WTC11 (cell line): Measurements from ENCODE around the gene PDPN. TPM values are rescaled to one million over a fixed set of nuclear protein-coding genes. Genes with fewer than 3 reads are reported as not detected.

ENCODE experiments used
- ATAC-seq: fragments of 200-7000 bp; cut with Tn5 transposase; 2 replicates; pipeline ENCODE4 v1.10.0; 2021; ENCODE audit warnings: mild to moderate bottlenecking, moderate library complexity
- CTCF ChIA-PET: fragments of 300-600 bp; sonication (Branson Sonifier 250); formaldehyde crosslinking; loops from one replicate; lab custom pipeline; 2021; ENCODE audit warnings: antibody characterized with exemption; lab: Charles Lee
- POLR2A ChIA-PET: fragments of 350-600 bp; sonication (Branson Sonifier 250); formaldehyde crosslinking; loops from one replicate; lab custom pipeline; 2021; ENCODE audit warnings: antibody characterized with exemption; lab: Charles Lee
- DNase-seq: peaks from one replicate; pipeline ENCODE4 v3.0.0; 2021; ENCODE audit warnings: low spot score
- H3K27ac Mint-ChIP-seq: 2 replicates; pipeline ENCODE4 v1.8.0; 2021; ENCODE audit warnings: mixed read lengths
- H3K27me3 Mint-ChIP-seq: 2 replicates; pipeline ENCODE4 v1.8.0; 2021; ENCODE audit warnings: low read depth, mild to moderate bottlenecking, moderate library complexity, mixed read lengths
- H3K36me3 Mint-ChIP-seq: 2 replicates; pipeline ENCODE4 v1.8.0; 2021; ENCODE audit warnings: mixed read lengths
- H3K4me1 Mint-ChIP-seq: 2 replicates; pipeline ENCODE4 v1.8.0; 2022; ENCODE audit warnings: mixed read lengths
- H3K4me3 Mint-ChIP-seq: 2 replicates; pipeline ENCODE4 v1.8.0; 2021; ENCODE audit warnings: mild to moderate bottlenecking, moderate library complexity, mixed read lengths
- H3K9me3 Mint-ChIP-seq: 2 replicates; pipeline ENCODE4 v1.8.0; 2021; ENCODE audit warnings: mixed read lengths
- ARID4B ChIP-seq: sonication (generic); formaldehyde crosslinking; IDR thresholded peaks from 2 replicates; pipeline ENCODE4 v1.8.0; 2023; ENCODE audit warnings: missing genetic modification reagents, mild to moderate bottlenecking, borderline replicate concordance
- EMX1 ChIP-seq: fragments of 250-450 bp; sonication (Bioruptor Pico); IDR thresholded peaks from 2 replicates; pipeline ENCODE4 v1.8.0; 2021; ENCODE audit warnings: mild to moderate bottlenecking
- ESRRA ChIP-seq: sonication (generic); formaldehyde crosslinking; IDR thresholded peaks from 2 replicates; pipeline ENCODE4 v1.8.1; 2022; ENCODE audit warnings: mild to moderate bottlenecking, missing genetic modification reagents, borderline replicate concordance
- GRHL2 ChIP-seq: fragments of 250-450 bp; sonication (Bioruptor Pico); IDR thresholded peaks from 2 replicates; pipeline ENCODE4 v1.8.0; 2022; ENCODE audit warnings: mild to moderate bottlenecking, moderate library complexity; ENCODE audit not compliant: insufficient replicate concordance, severe bottlenecking
- HMGA2 ChIP-seq: fragments of 250-450 bp; sonication (Bioruptor Pico); IDR thresholded peaks from 2 replicates; pipeline ENCODE4 v1.4.0; 2021; ENCODE audit warnings: mild to moderate bottlenecking, moderate library complexity
- IRF2 ChIP-seq: sonication (generic); formaldehyde crosslinking; IDR thresholded peaks from 2 replicates; pipeline ENCODE4 v1.8.0; 2022; ENCODE audit warnings: low read depth, missing genetic modification reagents, borderline replicate concordance
- MLX ChIP-seq: sonication (generic); formaldehyde crosslinking; IDR thresholded peaks from 2 replicates; pipeline ENCODE4 v1.8.1; 2023; ENCODE audit warnings: mild to moderate bottlenecking, missing genetic modification reagents, moderate library complexity
- MXD4 ChIP-seq: fragments of 250-450 bp; sonication (Bioruptor Pico); IDR thresholded peaks from 2 replicates; pipeline ENCODE4 v1.8.0; 2021; ENCODE audit warnings: mild to moderate bottlenecking, moderate library complexity, borderline replicate concordance
- NFE2L1 ChIP-seq: sonication (generic); formaldehyde crosslinking; IDR thresholded peaks from 2 replicates; pipeline ENCODE4 v1.8.1; 2023; ENCODE audit warnings: missing genetic modification reagents
- NFYB ChIP-seq: sonication (generic); formaldehyde crosslinking; conservative IDR thresholded peaks from 2 replicates; pipeline ENCODE4 v1.8.0; 2022; ENCODE audit warnings: low read depth, missing genetic modification reagents
- RORB ChIP-seq: fragments of 250-450 bp; sonication (Bioruptor Pico); IDR thresholded peaks from 2 replicates; pipeline ENCODE4 v1.9.0; 2021; ENCODE audit warnings: mild to moderate bottlenecking
- SMAD3 ChIP-seq: sonication (generic); formaldehyde crosslinking; IDR thresholded peaks from 2 replicates; pipeline ENCODE4 v1.8.0; 2022; ENCODE audit warnings: missing genetic modification reagents, mild to moderate bottlenecking, borderline replicate concordance
- STAT6 ChIP-seq: sonication (generic); formaldehyde crosslinking; conservative IDR thresholded peaks from 2 replicates; pipeline ENCODE4 v1.8.1; 2023; ENCODE audit warnings: mild to moderate bottlenecking, low read depth, missing genetic modification reagents, moderate library complexity
- ZNF121 ChIP-seq: sonication (generic); formaldehyde crosslinking; IDR thresholded peaks from 2 replicates; pipeline ENCODE4 v1.8.0; 2023; ENCODE audit warnings: missing genetic modification reagents
- ZNF317 ChIP-seq: sonication (generic); formaldehyde crosslinking; IDR thresholded peaks from 2 replicates; pipeline ENCODE4 v1.8.1; 2023; ENCODE audit warnings: low read depth, mild to moderate bottlenecking, moderate library complexity, missing genetic modification reagents, borderline replicate concordance
- ZNF671 ChIP-seq: fragments of 250-450 bp; sonication (Bioruptor Pico); IDR thresholded peaks from 2 replicates; pipeline ENCODE4 v1.8.0; 2021; ENCODE audit warnings: mild to moderate bottlenecking
- total RNA-seq: library from RNA; stranded (reverse); gene quantifications from 3 replicates; pipeline ENCODE4 v1.2.3, GENCODE V29; 2021
- TF ChIP-seq, protein P1 (sequence below): sonication (generic); formaldehyde crosslinking; IDR thresholded peaks from 2 replicates; pipeline ENCODE4 v1.8.1; 2023; ENCODE audit warnings: mild to moderate bottlenecking, missing genetic modification reagents, moderate library complexity
- TF ChIP-seq, protein P2 (sequence below): sonication (generic); formaldehyde crosslinking; IDR thresholded peaks from 2 replicates; pipeline ENCODE4 v1.8.0; 2022; ENCODE audit warnings: missing genetic modification reagents
- TF ChIP-seq, protein P3 (sequence below): fragments of 250-450 bp; sonication (Bioruptor Pico); IDR thresholded peaks from 2 replicates; pipeline ENCODE4 v1.9.0; 2021; ENCODE audit warnings: mild to moderate bottlenecking, borderline replicate concordance

Gene PDPN
- total RNA-seq, 1 experiment from 2014 or later, result 158 TPM

- Mint-ChIP-seq H3K4me1 (peaks cover 8% of the 10 kb centered on the region; the same call in 1 of the 2 replicates), H3K9me3 (no peaks in the 10 kb centered on the region), H3K27ac (no peak overlapping the region), H3K27me3 (no peaks in the 10 kb centered on the region), H3K4me3 (no peak overlapping the region), H3K36me3 (no peaks in the 10 kb centered on the region)
- ChIA-PET CTCF (interaction anchor here (0.7 to 3.2 kb wide), 3 partner anchors 22 to 1002 kb away, joined by 3 to 13 read pairs (median 9); no protein-coding TSS in a partner anchor), POLR2A (no interaction called here)
- ATAC-seq, result no peak
- DNase-seq, result no peak
- TF ChIP-seq SMAD3 (CRISPR knock-in tag) (no peak), ZNF317 (CRISPR knock-in tag) (no peak), ZNF671 (CRISPR knock-in tag) (no peak), HMGA2 (CRISPR knock-in tag) (no peak), ESRRA (CRISPR knock-in tag) (no peak), ZNF121 (no peak), STAT6 (CRISPR knock-in tag) (no peak), EMX1 (CRISPR knock-in tag) (no peak), IRF2 (CRISPR knock-in tag) (no peak), MLX (CRISPR knock-in tag) (no peak), NFE2L1 (no peak), MXD4 (CRISPR knock-in tag) (no peak), GRHL2 (CRISPR knock-in tag) (no peak), NFYB (no peak), ARID4B (CRISPR knock-in tag) (no peak), RORB (no peak)
- TF ChIP-seq, protein P1, sequence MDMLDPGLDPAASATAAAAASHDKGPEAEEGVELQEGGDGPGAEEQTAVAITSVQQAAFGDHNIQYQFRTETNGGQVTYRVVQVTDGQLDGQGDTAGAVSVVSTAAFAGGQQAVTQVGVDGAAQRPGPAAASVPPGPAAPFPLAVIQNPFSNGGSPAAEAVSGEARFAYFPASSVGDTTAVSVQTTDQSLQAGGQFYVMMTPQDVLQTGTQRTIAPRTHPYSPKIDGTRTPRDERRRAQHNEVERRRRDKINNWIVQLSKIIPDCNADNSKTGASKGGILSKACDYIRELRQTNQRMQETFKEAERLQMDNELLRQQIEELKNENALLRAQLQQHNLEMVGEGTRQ, result no peak
- TF ChIP-seq, protein P2, sequence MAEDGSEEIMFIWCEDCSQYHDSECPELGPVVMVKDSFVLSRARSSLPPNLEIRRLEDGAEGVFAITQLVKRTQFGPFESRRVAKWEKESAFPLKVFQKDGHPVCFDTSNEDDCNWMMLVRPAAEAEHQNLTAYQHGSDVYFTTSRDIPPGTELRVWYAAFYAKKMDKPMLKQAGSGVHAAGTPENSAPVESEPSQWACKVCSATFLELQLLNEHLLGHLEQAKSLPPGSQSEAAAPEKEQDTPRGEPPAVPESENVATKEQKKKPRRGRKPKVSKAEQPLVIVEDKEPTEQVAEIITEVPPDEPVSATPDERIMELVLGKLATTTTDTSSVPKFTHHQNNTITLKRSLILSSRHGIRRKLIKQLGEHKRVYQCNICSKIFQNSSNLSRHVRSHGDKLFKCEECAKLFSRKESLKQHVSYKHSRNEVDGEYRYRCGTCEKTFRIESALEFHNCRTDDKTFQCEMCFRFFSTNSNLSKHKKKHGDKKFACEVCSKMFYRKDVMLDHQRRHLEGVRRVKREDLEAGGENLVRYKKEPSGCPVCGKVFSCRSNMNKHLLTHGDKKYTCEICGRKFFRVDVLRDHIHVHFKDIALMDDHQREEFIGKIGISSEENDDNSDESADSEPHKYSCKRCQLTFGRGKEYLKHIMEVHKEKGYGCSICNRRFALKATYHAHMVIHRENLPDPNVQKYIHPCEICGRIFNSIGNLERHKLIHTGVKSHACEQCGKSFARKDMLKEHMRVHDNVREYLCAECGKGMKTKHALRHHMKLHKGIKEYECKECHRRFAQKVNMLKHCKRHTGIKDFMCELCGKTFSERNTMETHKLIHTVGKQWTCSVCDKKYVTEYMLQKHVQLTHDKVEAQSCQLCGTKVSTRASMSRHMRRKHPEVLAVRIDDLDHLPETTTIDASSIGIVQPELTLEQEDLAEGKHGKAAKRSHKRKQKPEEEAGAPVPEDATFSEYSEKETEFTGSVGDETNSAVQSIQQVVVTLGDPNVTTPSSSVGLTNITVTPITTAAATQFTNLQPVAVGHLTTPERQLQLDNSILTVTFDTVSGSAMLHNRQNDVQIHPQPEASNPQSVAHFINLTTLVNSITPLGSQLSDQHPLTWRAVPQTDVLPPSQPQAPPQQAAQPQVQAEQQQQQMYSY (CRISPR knock-in tag), result no peak
- TF ChIP-seq, protein P3, sequence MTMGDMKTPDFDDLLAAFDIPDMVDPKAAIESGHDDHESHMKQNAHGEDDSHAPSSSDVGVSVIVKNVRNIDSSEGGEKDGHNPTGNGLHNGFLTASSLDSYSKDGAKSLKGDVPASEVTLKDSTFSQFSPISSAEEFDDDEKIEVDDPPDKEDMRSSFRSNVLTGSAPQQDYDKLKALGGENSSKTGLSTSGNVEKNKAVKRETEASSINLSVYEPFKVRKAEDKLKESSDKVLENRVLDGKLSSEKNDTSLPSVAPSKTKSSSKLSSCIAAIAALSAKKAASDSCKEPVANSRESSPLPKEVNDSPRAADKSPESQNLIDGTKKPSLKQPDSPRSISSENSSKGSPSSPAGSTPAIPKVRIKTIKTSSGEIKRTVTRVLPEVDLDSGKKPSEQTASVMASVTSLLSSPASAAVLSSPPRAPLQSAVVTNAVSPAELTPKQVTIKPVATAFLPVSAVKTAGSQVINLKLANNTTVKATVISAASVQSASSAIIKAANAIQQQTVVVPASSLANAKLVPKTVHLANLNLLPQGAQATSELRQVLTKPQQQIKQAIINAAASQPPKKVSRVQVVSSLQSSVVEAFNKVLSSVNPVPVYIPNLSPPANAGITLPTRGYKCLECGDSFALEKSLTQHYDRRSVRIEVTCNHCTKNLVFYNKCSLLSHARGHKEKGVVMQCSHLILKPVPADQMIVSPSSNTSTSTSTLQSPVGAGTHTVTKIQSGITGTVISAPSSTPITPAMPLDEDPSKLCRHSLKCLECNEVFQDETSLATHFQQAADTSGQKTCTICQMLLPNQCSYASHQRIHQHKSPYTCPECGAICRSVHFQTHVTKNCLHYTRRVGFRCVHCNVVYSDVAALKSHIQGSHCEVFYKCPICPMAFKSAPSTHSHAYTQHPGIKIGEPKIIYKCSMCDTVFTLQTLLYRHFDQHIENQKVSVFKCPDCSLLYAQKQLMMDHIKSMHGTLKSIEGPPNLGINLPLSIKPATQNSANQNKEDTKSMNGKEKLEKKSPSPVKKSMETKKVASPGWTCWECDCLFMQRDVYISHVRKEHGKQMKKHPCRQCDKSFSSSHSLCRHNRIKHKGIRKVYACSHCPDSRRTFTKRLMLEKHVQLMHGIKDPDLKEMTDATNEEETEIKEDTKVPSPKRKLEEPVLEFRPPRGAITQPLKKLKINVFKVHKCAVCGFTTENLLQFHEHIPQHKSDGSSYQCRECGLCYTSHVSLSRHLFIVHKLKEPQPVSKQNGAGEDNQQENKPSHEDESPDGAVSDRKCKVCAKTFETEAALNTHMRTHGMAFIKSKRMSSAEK (CRISPR knock-in tag), result no peak
These were observed 44.8 kb upstream of the PDPN start for GRCh38 chr1:13538832-13539231.
